Jurkat, Clone E6-1 (cell line): ENCODE measurements around the gene HRH4.

Source experiments
- DNase-seq: peaks from one replicate; pipeline ENCODE4 v3.0.0-alpha.2; 2011; ENCODE audit warnings: low read depth, low spot score
- H3K4me3 ChIP-seq: 2 replicates; pipeline ENCODE4 v1.5.1; 2011; ENCODE audit warnings: mild to moderate bottlenecking, low read length, control low read depth, moderate library complexity

The HRH4 gene

GRCh38 chr18:24500217-24500616 lies 39.8 kb downstream of the HRH4 start:
- DNase-seq = no peak
- H3K4me3 ChIP-seq = no peak overlapping the region

- H3K4me3 ChIP-seq = no peak overlapping the region
- DNase-seq = no peak
Observed at GRCh38 chr18:24500766-24501165, 40.3 kb downstream of the HRH4 start.

GRCh38 chr18:24502667-24503523 lies 42.5 kb downstream of the HRH4 start:
- no peak for DNase-seq
- no peak overlapping the region for H3K4me3 ChIP-seq

- H3K4me3 ChIP-seq = no peak overlapping the region
- no peak for DNase-seq
Observed at GRCh38 chr18:24504401-24504800, 44.0 kb downstream of the HRH4 start.

- DNase-seq = no peak
- no peak overlapping the region for H3K4me3 ChIP-seq
Observed at GRCh38 chr18:24506175-24506574, 45.7 kb downstream of the HRH4 start.

- DNase-seq = no peak
- no peak overlapping the region for H3K4me3 ChIP-seq
Observed at GRCh38 chr18:24509435-24509834, 49.0 kb downstream of the HRH4 start.

- peak; percentile 33 for DNase-seq
- H3K4me3 ChIP-seq = no peak overlapping the region
Observed at GRCh38 chr18:24514439-24514838, 54.0 kb downstream of the HRH4 start.

GRCh38 chr18:24515721-24516120 lies 55.3 kb downstream of the HRH4 start:
- no peak overlapping the region for H3K4me3 ChIP-seq
- no peak for DNase-seq

GRCh38 chr18:24516261-24516660 lies 55.8 kb downstream of the HRH4 start:
- no peak for DNase-seq
- H3K4me3 ChIP-seq = no peak overlapping the region

GRCh38 chr18:24517554-24517953 lies 57.1 kb downstream of the HRH4 start:
- no peak for DNase-seq
- no peak overlapping the region for H3K4me3 ChIP-seq

- DNase-seq = no peak
- no peak overlapping the region for H3K4me3 ChIP-seq
Observed at GRCh38 chr18:24518596-24518995, 58.2 kb downstream of the HRH4 start.
